ENCODE measurements around the gene DIP2B.

DNA sequence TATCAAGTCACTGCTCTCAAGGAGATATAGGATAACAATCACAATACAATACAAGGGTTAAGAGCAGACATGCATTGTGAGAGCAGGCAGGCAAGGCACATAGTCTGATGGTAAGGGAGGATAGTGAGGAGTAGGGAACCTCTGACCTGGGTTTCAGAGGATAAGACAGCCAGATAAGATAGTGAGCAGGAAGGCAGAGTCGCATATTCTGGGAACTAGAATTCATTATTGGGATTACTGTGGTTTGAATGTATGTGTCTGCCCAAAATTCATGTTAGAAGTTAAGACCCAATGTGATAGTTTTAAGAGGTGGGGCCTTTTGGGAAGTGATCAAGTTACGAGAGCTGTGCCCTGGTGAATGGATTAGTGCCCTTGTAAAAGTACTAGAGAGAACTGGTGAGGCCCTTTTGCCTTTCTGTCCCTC, 244.7 kb downstream of the DIP2B start:
- no peak for TF ChIP-seq CTCF (IDR thresholded peaks at IDR 0.05)
- TF ChIP-seq EP300 (IDR thresholded peaks at IDR 0.05): no peak
- no peak for TF ChIP-seq POLR2A (IDR thresholded peaks at IDR 0.05)

All from ovary (tissue), 3 donors.